ENCODE results near the gene VPS36.

GRCh38 chr13:52385870-52386269 lies 64.6 kb downstream of the VPS36 start:
- TF ChIP-seq REST (IDR thresholded peaks at IDR 0.05; ENCODE audit: insufficient read depth in 1 of 2, low read depth in 2 of 2, low read length in 2 of 2) (no peak), TAF1 (IDR thresholded peaks at IDR 0.05; ENCODE audit: borderline replicate concordance, insufficient read depth, low read length) (no peak)
